ENCODE results near the gene G0S2. TPM values are rescaled to one million over a fixed set of nuclear protein-coding genes. Genes with fewer than 3 reads are reported as not detected.

G0S2 gene
- total and polyA plus RNA-seq, 2 donors from 2014 or later, result 15.5 to 103 TPM

GRCh38 chr1:209702832-209703231, 27.6 kb downstream of the G0S2 start:
- Histone ChIP-seq H3K9me3 (ENCODE audit: control insufficient read depth in 2 of 3, insufficient read depth in 1 of 3, low read length in 3 of 3) (no peaks in the 10 kb centered on the region), H3K36me3 (ENCODE audit: control insufficient read depth in 2 of 3, insufficient read depth in 3 of 3, low read length in 3 of 3) (no peaks in the 10 kb centered on the region), H3K9ac (ENCODE audit: low read length in 3 of 3) (no peak overlapping the region), H3K4me3 (ENCODE audit: low read length in 3 of 3) (no peak overlapping the region), H3K27ac (ENCODE audit: low read depth in 2 of 2, low read length in 2 of 2) (no peak overlapping the region), H3K27me3 (ENCODE audit: control insufficient read depth, insufficient read depth, low read length) (no peaks in the 10 kb centered on the region), H3K4me1 (ENCODE audit: control insufficient read depth in 2 of 3, insufficient read depth in 2 of 3, low read depth in 1 of 3, low read length in 3 of 3) (peaks cover 0 to 8% (median 6%) of the 10 kb centered on the region in 3 donors)
- intact Hi-C loops (cut with DNase I), result no loop called here
- FAIRE-seq (no peak), DNase-seq (no peak)
- TF ChIP-seq, protein P1, sequence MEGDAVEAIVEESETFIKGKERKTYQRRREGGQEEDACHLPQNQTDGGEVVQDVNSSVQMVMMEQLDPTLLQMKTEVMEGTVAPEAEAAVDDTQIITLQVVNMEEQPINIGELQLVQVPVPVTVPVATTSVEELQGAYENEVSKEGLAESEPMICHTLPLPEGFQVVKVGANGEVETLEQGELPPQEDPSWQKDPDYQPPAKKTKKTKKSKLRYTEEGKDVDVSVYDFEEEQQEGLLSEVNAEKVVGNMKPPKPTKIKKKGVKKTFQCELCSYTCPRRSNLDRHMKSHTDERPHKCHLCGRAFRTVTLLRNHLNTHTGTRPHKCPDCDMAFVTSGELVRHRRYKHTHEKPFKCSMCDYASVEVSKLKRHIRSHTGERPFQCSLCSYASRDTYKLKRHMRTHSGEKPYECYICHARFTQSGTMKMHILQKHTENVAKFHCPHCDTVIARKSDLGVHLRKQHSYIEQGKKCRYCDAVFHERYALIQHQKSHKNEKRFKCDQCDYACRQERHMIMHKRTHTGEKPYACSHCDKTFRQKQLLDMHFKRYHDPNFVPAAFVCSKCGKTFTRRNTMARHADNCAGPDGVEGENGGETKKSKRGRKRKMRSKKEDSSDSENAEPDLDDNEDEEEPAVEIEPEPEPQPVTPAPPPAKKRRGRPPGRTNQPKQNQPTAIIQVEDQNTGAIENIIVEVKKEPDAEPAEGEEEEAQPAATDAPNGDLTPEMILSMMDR (IDR thresholded peaks at IDR 0.05; ENCODE audit: borderline replicate concordance, extremely low read depth, insufficient read depth), result no peak

GRCh38 chr1:209703834-209704504, 28.8 kb downstream of the G0S2 start:
- DNase-seq (no peak), FAIRE-seq (no peak)
- Histone ChIP-seq H3K4me3 (ENCODE audit: low read length in 3 of 3) (no peak overlapping the region), H3K9ac (ENCODE audit: low read length in 3 of 3) (no peak overlapping the region), H3K27me3 (ENCODE audit: control insufficient read depth, insufficient read depth, low read length) (no peaks in the 10 kb centered on the region), H3K27ac (ENCODE audit: low read depth in 2 of 2, low read length in 2 of 2) (no peak overlapping the region), H3K9me3 (ENCODE audit: control insufficient read depth in 2 of 3, insufficient read depth in 1 of 3, low read length in 3 of 3) (no peaks in the 10 kb centered on the region), H3K36me3 (ENCODE audit: control insufficient read depth in 2 of 3, insufficient read depth in 3 of 3, low read length in 3 of 3) (no peaks in the 10 kb centered on the region), H3K4me1 (ENCODE audit: control insufficient read depth in 2 of 3, insufficient read depth in 2 of 3, low read depth in 1 of 3, low read length in 3 of 3) (peaks cover 0 to 8% (median 6%) of the 10 kb centered on the region in 3 donors)
- TF ChIP-seq, protein P1 (IDR thresholded peaks at IDR 0.05; ENCODE audit: borderline replicate concordance, extremely low read depth, insufficient read depth), result no peak
- intact Hi-C loops (cut with DNase I), result no loop called here

- no peaks in the 10 kb centered on the region for H3K36me3 ChIP-seq (ENCODE audit: control insufficient read depth in 2 of 3, insufficient read depth in 3 of 3, low read length in 3 of 3)
- FAIRE-seq, result no peak
- no peak within 1 kb of the TSS for H3K4me3 ChIP-seq (ENCODE audit: low read length in 3 of 3)
- H3K4me1 ChIP-seq (ENCODE audit: control insufficient read depth in 2 of 3, insufficient read depth in 2 of 3, low read depth in 1 of 3, low read length in 3 of 3), result peaks cover 0 to 8% (median 6%) of the 10 kb centered on the region in 3 donors
- no peaks in the 10 kb centered on the region for H3K27me3 ChIP-seq (ENCODE audit: control insufficient read depth, insufficient read depth, low read length)
- no peaks in the 10 kb centered on the region for H3K9me3 ChIP-seq (ENCODE audit: control insufficient read depth in 2 of 3, insufficient read depth in 1 of 3, low read length in 3 of 3)
- TF ChIP-seq, protein P1 (IDR thresholded peaks at IDR 0.05; ENCODE audit: borderline replicate concordance, extremely low read depth, insufficient read depth), result no peak
- DNase-seq, result peak in 1 of 5 donors; percentile 87
- H3K9ac ChIP-seq (ENCODE audit: low read length in 3 of 3), result no peak within 1 kb of the TSS
- H3K27ac ChIP-seq (ENCODE audit: low read depth in 2 of 2, low read length in 2 of 2), result no peak within 1 kb of the TSS
- intact Hi-C loops (cut with DNase I), result no loop called here
These were observed 29.4 kb downstream of the G0S2 start, which contains the start of gene HSD11B1 for GRCh38 chr1:209704584-209704983. HSD11B1 (plus strand) TSS chr1:209704846; CDS start chr1:209704943, 97 bp downstream.

Data from kidney (tissue), 14 donors.